ENCODE data around the gene SPTLC3.

The SPTLC3 gene

DNA sequence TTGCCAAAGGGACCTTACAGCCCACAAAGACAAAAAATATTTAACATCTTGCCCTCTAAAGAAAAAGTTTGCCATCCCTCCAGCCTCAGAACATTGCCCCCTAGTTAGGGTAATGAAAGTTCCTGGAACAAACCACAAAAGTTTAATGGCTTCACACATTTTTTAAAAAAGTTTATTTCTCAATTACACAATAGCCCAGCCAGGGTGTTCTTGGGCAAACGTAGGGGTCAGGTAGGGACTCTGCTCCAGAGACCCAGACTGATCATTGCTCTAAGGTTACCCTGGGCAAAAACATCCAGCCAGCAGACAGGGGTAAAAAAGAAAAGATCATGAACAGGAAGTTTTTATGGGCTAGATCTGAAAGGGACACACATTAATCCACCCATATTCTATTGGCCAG is 207.8 kb downstream of the SPTLC3 start:
- TF ChIP-seq TAF1 (IDR thresholded peaks at IDR 0.05; ENCODE audit: low read depth) = no peak
- TF ChIP-seq EGR1 (IDR thresholded peaks at IDR 0.05) = no peak
- no peak for TF ChIP-seq NFIC (IDR thresholded peaks at IDR 0.05)
- no peak for TF ChIP-seq CREB1 (IDR thresholded peaks at IDR 0.05; ENCODE audit: low read depth)
- TF ChIP-seq USF1 (IDR thresholded peaks at IDR 0.05) = no peak
- no peak for TF ChIP-seq CEBPB (IDR thresholded peaks at IDR 0.05)
- no peak for TF ChIP-seq ZBTB7A (IDR thresholded peaks at IDR 0.05; ENCODE audit: low read depth)
- TF ChIP-seq FOXM1 (IDR thresholded peaks at IDR 0.05; ENCODE audit: borderline replicate concordance, low read depth) = no peak
- no peak for TF ChIP-seq RAD21 (IDR thresholded peaks at IDR 0.05; ENCODE audit: low read depth)
- TF ChIP-seq, protein P1, sequence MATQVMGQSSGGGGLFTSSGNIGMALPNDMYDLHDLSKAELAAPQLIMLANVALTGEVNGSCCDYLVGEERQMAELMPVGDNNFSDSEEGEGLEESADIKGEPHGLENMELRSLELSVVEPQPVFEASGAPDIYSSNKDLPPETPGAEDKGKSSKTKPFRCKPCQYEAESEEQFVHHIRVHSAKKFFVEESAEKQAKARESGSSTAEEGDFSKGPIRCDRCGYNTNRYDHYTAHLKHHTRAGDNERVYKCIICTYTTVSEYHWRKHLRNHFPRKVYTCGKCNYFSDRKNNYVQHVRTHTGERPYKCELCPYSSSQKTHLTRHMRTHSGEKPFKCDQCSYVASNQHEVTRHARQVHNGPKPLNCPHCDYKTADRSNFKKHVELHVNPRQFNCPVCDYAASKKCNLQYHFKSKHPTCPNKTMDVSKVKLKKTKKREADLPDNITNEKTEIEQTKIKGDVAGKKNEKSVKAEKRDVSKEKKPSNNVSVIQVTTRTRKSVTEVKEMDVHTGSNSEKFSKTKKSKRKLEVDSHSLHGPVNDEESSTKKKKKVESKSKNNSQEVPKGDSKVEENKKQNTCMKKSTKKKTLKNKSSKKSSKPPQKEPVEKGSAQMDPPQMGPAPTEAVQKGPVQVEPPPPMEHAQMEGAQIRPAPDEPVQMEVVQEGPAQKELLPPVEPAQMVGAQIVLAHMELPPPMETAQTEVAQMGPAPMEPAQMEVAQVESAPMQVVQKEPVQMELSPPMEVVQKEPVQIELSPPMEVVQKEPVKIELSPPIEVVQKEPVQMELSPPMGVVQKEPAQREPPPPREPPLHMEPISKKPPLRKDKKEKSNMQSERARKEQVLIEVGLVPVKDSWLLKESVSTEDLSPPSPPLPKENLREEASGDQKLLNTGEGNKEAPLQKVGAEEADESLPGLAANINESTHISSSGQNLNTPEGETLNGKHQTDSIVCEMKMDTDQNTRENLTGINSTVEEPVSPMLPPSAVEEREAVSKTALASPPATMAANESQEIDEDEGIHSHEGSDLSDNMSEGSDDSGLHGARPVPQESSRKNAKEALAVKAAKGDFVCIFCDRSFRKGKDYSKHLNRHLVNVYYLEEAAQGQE (IDR thresholded peaks at IDR 0.05; ENCODE audit: low read depth) = no peak
- TF ChIP-seq YY1 (IDR thresholded peaks at IDR 0.05; ENCODE audit: low read depth) = no peak
- no peak for TF ChIP-seq TEAD4 (IDR thresholded peaks at IDR 0.05)

Measured in Ishikawa (cell line).